ENCODE measurements around the gene ERBIN. TPM values are rescaled to one million over a fixed set of nuclear protein-coding genes. Genes with fewer than 3 reads are reported as not detected.

ERBIN gene
- total and polyA plus RNA-seq, 2 of the 4 experiments (the other 2 are of a cell fraction), result 25.8 to 70.1 TPM

DNA sequence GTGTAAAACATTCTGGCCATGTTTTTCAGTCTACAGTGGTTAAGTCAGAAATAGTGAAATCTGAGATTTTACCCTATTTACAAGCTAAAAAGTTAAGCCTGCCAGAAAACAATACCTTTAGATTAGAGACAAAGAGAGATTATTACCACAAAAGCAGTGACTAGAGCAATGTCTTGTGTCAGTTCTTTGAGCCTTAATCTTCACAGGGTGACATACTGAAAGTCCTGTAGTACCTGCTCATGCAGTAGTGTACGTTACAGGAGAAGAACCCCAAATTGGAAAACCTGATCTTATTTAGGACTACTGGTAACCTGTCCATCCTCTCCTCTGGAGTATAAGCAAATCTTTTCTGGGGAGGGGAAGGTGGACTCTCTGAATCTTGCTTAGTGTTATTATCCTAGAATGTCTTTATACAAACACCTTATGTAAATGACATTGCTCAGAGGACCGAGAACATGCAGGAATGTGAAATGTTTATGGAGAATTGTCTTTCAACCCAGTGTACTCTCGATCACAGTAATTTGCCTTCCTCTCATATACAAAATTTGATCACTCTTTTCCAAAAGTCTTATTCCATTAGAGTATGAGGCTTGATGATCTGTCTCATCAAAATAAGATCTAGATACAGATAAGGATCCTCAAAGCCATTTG, 55.7 kb downstream of the ERBIN start:
- no peaks in the 10 kb centered on the region for H3K27me3 ChIP-seq (ENCODE audit: control insufficient read depth, insufficient read depth, low read length)
- no TSS peak for BruUV-seq (replicated peaks)
- intact Hi-C loops (cut with micrococcal nuclease), result no loop called here
- TF ChIP-seq RAD21 (IDR thresholded peaks at IDR 0.05; ENCODE audit: low read length), result no peak
- no peak for TF ChIP-seq BHLHE40 (IDR thresholded peaks at IDR 0.05; ENCODE audit: low read depth, low read length)
- no peak overlapping the region for H3K4me3 ChIP-seq (ENCODE audit: insufficient read depth, low read depth, low read length)
- H4K8ac ChIP-seq (ENCODE audit: low read depth in 2 of 2, low read length in 2 of 2), result no peak overlapping the region
- H2BK15ac ChIP-seq (ENCODE audit: low read depth, low read length), result no peak overlapping the region
- no peak overlapping the region for H2BK20ac ChIP-seq (ENCODE audit: low read depth, low read length)
- H4K5ac ChIP-seq (ENCODE audit: low read depth, low read length), result no peak overlapping the region
- H3K18ac ChIP-seq (ENCODE audit: low read depth, low read length), result no peak overlapping the region; the same call in 1 of the 2 replicates
- H3K4me2 ChIP-seq (ENCODE audit: low read depth, low read length), result peak overlapping the region; percentile 56; the same call in 1 of the 2 replicates
- H2AK5ac ChIP-seq (ENCODE audit: low read depth, low read length), result no peak overlapping the region
- H2BK5ac ChIP-seq (ENCODE audit: low read depth, low read length, poor library complexity, severe bottlenecking), result peak overlapping the region; percentile 63
- no peak overlapping the region for H2AFZ ChIP-seq (replicated peaks; ENCODE audit: low read length, poor library complexity)
- peaks cover 70% of the 10 kb centered on the region for H4K20me1 ChIP-seq (ENCODE audit: insufficient read depth, low read length)
- H3K4me1 ChIP-seq (ENCODE audit: control insufficient read depth, insufficient read depth, low read length), result peaks cover 20% of the 10 kb centered on the region
- peaks cover 3 to 63% of the 10 kb centered on the region in 2 experiments; a peak in 3 of 4 replicates for H3K79me1 ChIP-seq (ENCODE audit: low read depth in 1 of 2, low read length in 2 of 2)
- peaks cover 8% of the 10 kb centered on the region for H3K36me3 ChIP-seq (ENCODE audit: control insufficient read depth, insufficient read depth, low read length)
- H3K14ac ChIP-seq (replicated peaks; ENCODE audit: low read depth, low read length), result no peak overlapping the region
- DNase-seq, result no peak
- H2AK9ac ChIP-seq (replicated peaks; ENCODE audit: low read depth, low read length, poor library complexity), result no peak overlapping the region
- peak overlapping the region; percentile 67; the same call in 1 of the 2 replicates for H3K23ac ChIP-seq (ENCODE audit: low read depth, low read length)
- ChIA-PET POLR2A (ENCODE audit: unreplicated experiment) (no interaction called here), CTCF (no interaction called here)
- H3K9ac ChIP-seq (ENCODE audit: low read depth, low read length), result no peak overlapping the region
- H3K9me1 ChIP-seq (ENCODE audit: insufficient read depth, low read length), result peaks cover 22% of the 10 kb centered on the region
- H3K27ac ChIP-seq (ENCODE audit: insufficient read depth, low read length), result no peak overlapping the region
- WGBS, 2 experiments (ENCODE audit: extremely low coverage in 2 of 2, insufficient read length in 1 of 2), result no CpG with 5 or more reads among the region's 3 CpGs
- no peak overlapping the region for H3K4ac ChIP-seq (ENCODE audit: low read depth, low read length)
- no peaks in the 10 kb centered on the region for H3K9me3 ChIP-seq (ENCODE audit: control insufficient read depth, insufficient read depth, low read length)
- no peak overlapping the region for H2BK120ac ChIP-seq (ENCODE audit: low read depth, low read length)
- no peak for ATAC-seq (ENCODE audit: low read depth)
- H3K56ac ChIP-seq (ENCODE audit: extremely low read depth, insufficient read depth, low read length), result no peak overlapping the region
- H4K91ac ChIP-seq (ENCODE audit: insufficient read depth, low read depth, low read length), result no peak overlapping the region
- dilution Hi-C loops (cut with HindIII; ENCODE audit: low sequenced_read_pairs, unreplicated experiment), result no loop called here
- in situ Hi-C loops (cut with MboI; ENCODE audit: low sequenced_read_pairs), result no loop called here
